ENCODE measurements around the gene VN1R4.

GRCh38 chr19:53308339-53308811 lies 40.9 kb upstream of the VN1R4 start:
- TF ChIP-seq CTCF (IDR thresholded peaks at IDR 0.05) (peak; percentile 80), POLR2AphosphoS5 (IDR thresholded peaks at IDR 0.05; ENCODE audit: low read depth, low read length) (no peak), SIN3A (IDR thresholded peaks at IDR 0.05; ENCODE audit: borderline replicate concordance, insufficient read depth, low read depth, low read length) (no peak)
